ENCODE results near the gene MISP.
"Not testable (repeated sequence)": the region's sequence is repeated elsewhere in the genome, so short reads cannot be mapped to it uniquely, and the experiment has no call there.

The MISP gene

GRCh38 chr19:726993-727956 lies 23.6 kb upstream of the MISP start:
- H3K4me1 ChIP-seq (ENCODE audit: control insufficient read depth, insufficient read depth, low read length) = peaks cover 2% of the 10 kb centered on the region
- no peak overlapping the region for H3K27ac ChIP-seq (ENCODE audit: low read length)
- no peaks in the 10 kb centered on the region for H3K27me3 ChIP-seq (ENCODE audit: control insufficient read depth in 1 of 2, insufficient read depth in 2 of 2, low read length in 2 of 2)
- H3K9ac ChIP-seq (ENCODE audit: low read length in 2 of 2) = no peak overlapping the region
- no peak overlapping the region for H3K4me3 ChIP-seq (ENCODE audit: low read length in 2 of 2)
- no peaks in the 10 kb centered on the region for H3K9me3 ChIP-seq (ENCODE audit: control insufficient read depth in 2 of 2, low read length in 2 of 2)
- H3K36me3 ChIP-seq (ENCODE audit: control insufficient read depth in 2 of 2, insufficient read depth in 2 of 2, low read length in 2 of 2) = no peaks in the 10 kb centered on the region

GRCh38 chr19:728011-728410 lies 22.9 kb upstream of the MISP start:
- Histone ChIP-seq H3K27me3 (ENCODE audit: control insufficient read depth in 1 of 2, insufficient read depth in 2 of 2, low read length in 2 of 2) (no peaks in the 10 kb centered on the region), H3K36me3 (ENCODE audit: control insufficient read depth in 2 of 2, insufficient read depth in 2 of 2, low read length in 2 of 2) (no peaks in the 10 kb centered on the region), H3K4me3 (ENCODE audit: low read length in 2 of 2) (no peak overlapping the region), H3K9me3 (ENCODE audit: control insufficient read depth in 2 of 2, low read length in 2 of 2) (no peaks in the 10 kb centered on the region), H3K27ac (ENCODE audit: low read length) (no peak overlapping the region), H3K9ac (ENCODE audit: low read length in 2 of 2) (no peak overlapping the region), H3K4me1 (ENCODE audit: control insufficient read depth, insufficient read depth, low read length) (peaks cover 2% of the 10 kb centered on the region)

GRCh38 chr19:729564-729963 lies 21.3 kb upstream of the MISP start:
- not testable (repeated sequence) for H3K4me1 ChIP-seq (ENCODE audit: control insufficient read depth, insufficient read depth, low read length); H3K36me3 ChIP-seq (ENCODE audit: control insufficient read depth in 2 of 2, insufficient read depth in 2 of 2, low read length in 2 of 2); H3K4me3 ChIP-seq (ENCODE audit: low read length in 2 of 2); H3K27ac ChIP-seq (ENCODE audit: low read length); H3K9me3 ChIP-seq (ENCODE audit: control insufficient read depth in 2 of 2, low read length in 2 of 2); H3K27me3 ChIP-seq (ENCODE audit: control insufficient read depth in 1 of 2, insufficient read depth in 2 of 2, low read length in 2 of 2); H3K9ac ChIP-seq (ENCODE audit: low read length in 2 of 2)

- Histone ChIP-seq H3K9ac (ENCODE audit: low read length in 2 of 2) (no peak overlapping the region), H3K4me3 (ENCODE audit: low read length in 2 of 2) (no peak overlapping the region), H3K9me3 (ENCODE audit: control insufficient read depth in 2 of 2, low read length in 2 of 2) (no peaks in the 10 kb centered on the region), H3K4me1 (ENCODE audit: control insufficient read depth, insufficient read depth, low read length) (peaks cover 7% of the 10 kb centered on the region), H3K27me3 (ENCODE audit: control insufficient read depth in 1 of 2, insufficient read depth in 2 of 2, low read length in 2 of 2) (no peaks in the 10 kb centered on the region), H3K36me3 (ENCODE audit: control insufficient read depth in 2 of 2, insufficient read depth in 2 of 2, low read length in 2 of 2) (no peaks in the 10 kb centered on the region), H3K27ac (ENCODE audit: low read length) (no peak overlapping the region)
Observed at GRCh38 chr19:729965-730668, 20.8 kb upstream of the MISP start.

GRCh38 chr19:731000-731399 lies 19.9 kb upstream of the MISP start:
- Histone ChIP-seq H3K9me3 (ENCODE audit: control insufficient read depth in 2 of 2, low read length in 2 of 2) (no peaks in the 10 kb centered on the region), H3K4me1 (ENCODE audit: control insufficient read depth, insufficient read depth, low read length) (peaks cover 4% of the 10 kb centered on the region), H3K27me3 (ENCODE audit: control insufficient read depth in 1 of 2, insufficient read depth in 2 of 2, low read length in 2 of 2) (no peaks in the 10 kb centered on the region), H3K36me3 (ENCODE audit: control insufficient read depth in 2 of 2, insufficient read depth in 2 of 2, low read length in 2 of 2) (no peaks in the 10 kb centered on the region), H3K9ac (ENCODE audit: low read length in 2 of 2) (no peak overlapping the region), H3K4me3 (ENCODE audit: low read length in 2 of 2) (no peak overlapping the region), H3K27ac (ENCODE audit: low read length) (no peak overlapping the region)

GRCh38 chr19:732148-733069 lies 18.5 kb upstream of the MISP start:
- no peaks in the 10 kb centered on the region for H3K36me3 ChIP-seq (ENCODE audit: control insufficient read depth in 2 of 2, insufficient read depth in 2 of 2, low read length in 2 of 2)
- H3K9me3 ChIP-seq (ENCODE audit: control insufficient read depth in 2 of 2, low read length in 2 of 2) = no peaks in the 10 kb centered on the region
- no peak overlapping the region for H3K4me3 ChIP-seq (ENCODE audit: low read length in 2 of 2)
- no peaks in the 10 kb centered on the region for H3K27me3 ChIP-seq (ENCODE audit: control insufficient read depth in 1 of 2, insufficient read depth in 2 of 2, low read length in 2 of 2)
- no peak overlapping the region for H3K27ac ChIP-seq (ENCODE audit: low read length)
- H3K4me1 ChIP-seq (ENCODE audit: control insufficient read depth, insufficient read depth, low read length) = peaks cover 4% of the 10 kb centered on the region
- no peak overlapping the region for H3K9ac ChIP-seq (ENCODE audit: low read length in 2 of 2)

- Histone ChIP-seq H3K27me3 (ENCODE audit: control insufficient read depth in 1 of 2, insufficient read depth in 2 of 2, low read length in 2 of 2) (no peaks in the 10 kb centered on the region), H3K36me3 (ENCODE audit: control insufficient read depth in 2 of 2, insufficient read depth in 2 of 2, low read length in 2 of 2) (no peaks in the 10 kb centered on the region), H3K9ac (ENCODE audit: low read length in 2 of 2) (no peak overlapping the region), H3K4me3 (ENCODE audit: low read length in 2 of 2) (no peak overlapping the region), H3K27ac (ENCODE audit: low read length) (no peak overlapping the region), H3K4me1 (ENCODE audit: control insufficient read depth, insufficient read depth, low read length) (peaks cover 4% of the 10 kb centered on the region), H3K9me3 (ENCODE audit: control insufficient read depth in 2 of 2, low read length in 2 of 2) (no peaks in the 10 kb centered on the region)
Observed at GRCh38 chr19:734716-735115, 16.2 kb upstream of the MISP start.

- H3K27me3 ChIP-seq (ENCODE audit: control insufficient read depth in 1 of 2, insufficient read depth in 2 of 2, low read length in 2 of 2) = no peaks in the 10 kb centered on the region
- no peaks in the 10 kb centered on the region for H3K9me3 ChIP-seq (ENCODE audit: control insufficient read depth in 2 of 2, low read length in 2 of 2)
- no peak overlapping the region for H3K9ac ChIP-seq (ENCODE audit: low read length in 2 of 2)
- no peak overlapping the region for H3K4me3 ChIP-seq (ENCODE audit: low read length in 2 of 2)
- H3K36me3 ChIP-seq (ENCODE audit: control insufficient read depth in 2 of 2, insufficient read depth in 2 of 2, low read length in 2 of 2) = peaks cover 0 to 3% of the 10 kb centered on the region in 2 donors
- no peak overlapping the region for H3K27ac ChIP-seq (ENCODE audit: low read length)
- H3K4me1 ChIP-seq (ENCODE audit: control insufficient read depth, insufficient read depth, low read length) = peaks cover 4% of the 10 kb centered on the region
Observed at GRCh38 chr19:736125-736524, 14.8 kb upstream of the MISP start.

- Histone ChIP-seq H3K4me3 (ENCODE audit: low read length in 2 of 2) (no peak overlapping the region), H3K4me1 (ENCODE audit: control insufficient read depth, insufficient read depth, low read length) (peaks cover 4% of the 10 kb centered on the region), H3K27ac (ENCODE audit: low read length) (no peak overlapping the region), H3K27me3 (ENCODE audit: control insufficient read depth in 1 of 2, insufficient read depth in 2 of 2, low read length in 2 of 2) (no peaks in the 10 kb centered on the region), H3K36me3 (ENCODE audit: control insufficient read depth in 2 of 2, insufficient read depth in 2 of 2, low read length in 2 of 2) (peaks cover 0 to 3% of the 10 kb centered on the region in 2 donors), H3K9ac (ENCODE audit: low read length in 2 of 2) (no peak overlapping the region), H3K9me3 (ENCODE audit: control insufficient read depth in 2 of 2, low read length in 2 of 2) (no peaks in the 10 kb centered on the region)
Observed at GRCh38 chr19:737591-738093, 13.3 kb upstream of the MISP start.

- H3K36me3 ChIP-seq (ENCODE audit: control insufficient read depth in 2 of 2, insufficient read depth in 2 of 2, low read length in 2 of 2) = peaks cover 0 to 3% of the 10 kb centered on the region in 2 donors
- no peaks in the 10 kb centered on the region for H3K27me3 ChIP-seq (ENCODE audit: control insufficient read depth in 1 of 2, insufficient read depth in 2 of 2, low read length in 2 of 2)
- no peak overlapping the region for H3K4me3 ChIP-seq (ENCODE audit: low read length in 2 of 2)
- no peak overlapping the region for H3K27ac ChIP-seq (ENCODE audit: low read length)
- H3K4me1 ChIP-seq (ENCODE audit: control insufficient read depth, insufficient read depth, low read length) = peaks cover 4% of the 10 kb centered on the region
- no peak overlapping the region for H3K9ac ChIP-seq (ENCODE audit: low read length in 2 of 2)
- no peaks in the 10 kb centered on the region for H3K9me3 ChIP-seq (ENCODE audit: control insufficient read depth in 2 of 2, low read length in 2 of 2)
Observed at GRCh38 chr19:738509-739128, 12.3 kb upstream of the MISP start.
